ENCODE results near the gene PLAAT4. TPM values are rescaled to one million over a fixed set of nuclear protein-coding genes. Genes with fewer than 3 reads are reported as not detected.
A peak's percentile ranks its signal among the peaks of the same experiment; 100 is the strongest.
"Not testable (repeated sequence)": the region's sequence is repeated elsewhere in the genome, so short reads cannot be mapped to it uniquely, and the experiment has no call there.

Gene PLAAT4
- total RNA-seq, 1 experiment from 2014 or later, result 0.18 TPM

- H3K27me3 ChIP-seq, result no peaks in the 10 kb centered on the region
- H3K27ac ChIP-seq, result no peak overlapping the region
- no peaks in the 10 kb centered on the region for H3K36me3 ChIP-seq
- peaks cover 3% of the 10 kb centered on the region; the same call in 1 of the 2 replicates for H3K4me1 ChIP-seq
- no peak for DNase-seq
- H3K9me3 ChIP-seq (replicated peaks), result no peaks in the 10 kb centered on the region
- H3K4me3 ChIP-seq, result no peak overlapping the region
Measured at GRCh38 chr11:63547061-63547460, 10.5 kb downstream of the PLAAT4 start.

- no peak for DNase-seq
- no peaks in the 10 kb centered on the region for H3K36me3 ChIP-seq
- H3K27me3 ChIP-seq, result no peaks in the 10 kb centered on the region
- no peak overlapping the region for H3K27ac ChIP-seq
- H3K4me1 ChIP-seq, result peaks cover 3% of the 10 kb centered on the region; the same call in 1 of the 2 replicates
- no peaks in the 10 kb centered on the region for H3K9me3 ChIP-seq (replicated peaks)
- H3K4me3 ChIP-seq, result no peak overlapping the region
Measured at GRCh38 chr11:63548178-63548577, 11.6 kb downstream of the PLAAT4 start.

- peak in 1 of 2 experiments; percentile 33 for DNase-seq
- Histone ChIP-seq H3K4me3 (no peak overlapping the region), H3K36me3 (no peaks in the 10 kb centered on the region), H3K4me1 (peaks cover 3% of the 10 kb centered on the region; the same call in 1 of the 2 replicates), H3K9me3 (replicated peaks) (no peaks in the 10 kb centered on the region), H3K27ac (no peak overlapping the region), H3K27me3 (no peaks in the 10 kb centered on the region)
Measured at GRCh38 chr11:63549411-63549810, 12.8 kb downstream of the PLAAT4 start.

GRCh38 chr11:63550156-63550700, 13.6 kb downstream of the PLAAT4 start:
- H3K27ac ChIP-seq, DNase-seq: not testable (repeated sequence)

GRCh38 chr11:63551091-63551888, 14.7 kb downstream of the PLAAT4 start:
- Histone ChIP-seq H3K27me3 (no peaks in the 10 kb centered on the region), H3K4me3 (peak overlapping the region; percentile 48), H3K9me3 (replicated peaks) (no peaks in the 10 kb centered on the region), H3K4me1 (peaks cover 7% of the 10 kb centered on the region), H3K27ac (peak overlapping the region; percentile 38), H3K36me3 (no peaks in the 10 kb centered on the region)
- peak; percentile 49 to 72 for DNase-seq

More at GRCh38 chr11:63550156-63550700, 13.6 kb downstream of the PLAAT4 start:
- not testable (repeated sequence) for H3K36me3 ChIP-seq; H3K9me3 ChIP-seq (replicated peaks); H3K27me3 ChIP-seq; H3K4me3 ChIP-seq; H3K4me1 ChIP-seq

GRCh38 chr11:63551889-63552266, 15.3 kb downstream of the PLAAT4 start:
- DNase-seq, result no peak
- Histone ChIP-seq H3K4me3 (peak overlapping the region; percentile 48), H3K27me3 (no peaks in the 10 kb centered on the region), H3K4me1 (peaks cover 7% of the 10 kb centered on the region), H3K36me3 (no peaks in the 10 kb centered on the region), H3K9me3 (replicated peaks) (no peaks in the 10 kb centered on the region), H3K27ac (peak overlapping the region; percentile 38)

- no peaks in the 10 kb centered on the region for H3K9me3 ChIP-seq (replicated peaks)
- DNase-seq, result no peak
- H3K36me3 ChIP-seq, result no peaks in the 10 kb centered on the region
- peaks cover 7% of the 10 kb centered on the region for H3K4me1 ChIP-seq
- H3K27me3 ChIP-seq, result no peaks in the 10 kb centered on the region
- H3K4me3 ChIP-seq, result no peak overlapping the region
- H3K27ac ChIP-seq, result no peak overlapping the region
Measured at GRCh38 chr11:63552921-63553320, 16.3 kb downstream of the PLAAT4 start.

GRCh38 chr11:63553759-63554158, 17.2 kb downstream of the PLAAT4 start:
- H3K36me3 ChIP-seq, result no peaks in the 10 kb centered on the region
- H3K4me1 ChIP-seq, result peaks cover 7% of the 10 kb centered on the region
- H3K27ac ChIP-seq, result no peak overlapping the region
- H3K27me3 ChIP-seq, result no peaks in the 10 kb centered on the region
- DNase-seq, result no peak
- no peaks in the 10 kb centered on the region for H3K9me3 ChIP-seq (replicated peaks)
- H3K4me3 ChIP-seq, result no peak overlapping the region

- no peak overlapping the region for H3K27ac ChIP-seq
- no peaks in the 10 kb centered on the region for H3K36me3 ChIP-seq
- H3K9me3 ChIP-seq (replicated peaks), result no peaks in the 10 kb centered on the region
- no peak overlapping the region for H3K4me3 ChIP-seq
- H3K27me3 ChIP-seq, result no peaks in the 10 kb centered on the region
- peaks cover 7% of the 10 kb centered on the region for H3K4me1 ChIP-seq
- DNase-seq, result no peak
Measured at GRCh38 chr11:63554877-63555223, 18.2 kb downstream of the PLAAT4 start.

GRCh38 chr11:63556404-63557013, 19.9 kb downstream of the PLAAT4 start:
- H3K4me3 ChIP-seq, result no peak overlapping the region
- no peaks in the 10 kb centered on the region for H3K9me3 ChIP-seq (replicated peaks)
- no peaks in the 10 kb centered on the region for H3K27me3 ChIP-seq
- H3K27ac ChIP-seq, result no peak overlapping the region
- H3K36me3 ChIP-seq, result no peaks in the 10 kb centered on the region
- peaks cover 7% of the 10 kb centered on the region for H3K4me1 ChIP-seq
- no peak for DNase-seq

- Histone ChIP-seq H3K36me3 (no peaks in the 10 kb centered on the region), H3K9me3 (replicated peaks) (no peaks in the 10 kb centered on the region), H3K27ac (no peak overlapping the region), H3K4me1 (peaks cover 3% of the 10 kb centered on the region; the same call in 1 of the 2 replicates), H3K4me3 (no peak overlapping the region), H3K27me3 (no peaks in the 10 kb centered on the region)
- no peak for DNase-seq
Measured at GRCh38 chr11:63557570-63557969, 21.0 kb downstream of the PLAAT4 start.

- Histone ChIP-seq H3K27ac (no peak overlapping the region), H3K9me3 (replicated peaks) (no peaks in the 10 kb centered on the region), H3K4me3 (no peak overlapping the region), H3K36me3 (no peaks in the 10 kb centered on the region), H3K4me1 (peaks cover 3% of the 10 kb centered on the region; the same call in 1 of the 2 replicates), H3K27me3 (no peaks in the 10 kb centered on the region)
- no peak for DNase-seq
Measured at GRCh38 chr11:63558459-63559157, 22.0 kb downstream of the PLAAT4 start.

- no peaks in the 10 kb centered on the region for H3K4me1 ChIP-seq
- no peaks in the 10 kb centered on the region for H3K27me3 ChIP-seq
- no peak for DNase-seq
- no peak overlapping the region for H3K27ac ChIP-seq
- H3K4me3 ChIP-seq, result no peak overlapping the region
- H3K9me3 ChIP-seq (replicated peaks), result no peaks in the 10 kb centered on the region
- no peaks in the 10 kb centered on the region for H3K36me3 ChIP-seq
Measured at GRCh38 chr11:63560506-63561180, 24.0 kb downstream of the PLAAT4 start.

GRCh38 chr11:63563201-63564055, 26.8 kb downstream of the PLAAT4 start, which contains the start of gene PLAAT2:
TSS of gene PLAAT2 (minus strand) at chr11:63563379. CDS start at chr11:63563324, 55 bp downstream.
- Histone ChIP-seq H3K27me3 (no peaks in the 10 kb centered on the region), H3K4me1 (peaks cover 4% of the 10 kb centered on the region), H3K4me3 (no peak within 1 kb of the TSS), H3K36me3 (no peaks in the 10 kb centered on the region), H3K27ac (no peak within 1 kb of the TSS), H3K9me3 (replicated peaks) (no peaks in the 10 kb centered on the region)
- no peak for DNase-seq

Measured in SJCRH30 (cell line).